Stimulated activated naive CD8-positive, alpha-beta T cell treated with anti-CD3 and anti-CD28 coated beads, Interleukin-15, Interleukin-2, amounts not matched to agents 100 ng/mL and 50 ng/mL, for 24 hours (primary cell): ENCODE measurements around the gene ZC3H18.

Experiments used
- H3K27ac Mint-ChIP-seq: one replicate; pipeline ENCODE4 v1.8.0; 2021; ENCODE audit warnings: mild to moderate bottlenecking, mixed read lengths
- H3K27me3 Mint-ChIP-seq: one replicate; pipeline ENCODE4 v1.8.0; 2021; ENCODE audit warnings: mixed read lengths
- H3K36me3 Mint-ChIP-seq: one replicate; pipeline ENCODE4 v1.8.0; 2021; ENCODE audit warnings: low read depth, mixed read lengths
- H3K4me1 Mint-ChIP-seq: one replicate; pipeline ENCODE4 v1.8.0; 2021; ENCODE audit warnings: low read depth, mixed read lengths
- H3K4me3 Mint-ChIP-seq: one replicate; pipeline ENCODE4 v1.8.0; 2021; ENCODE audit warnings: mild to moderate bottlenecking, mixed read lengths
- H3K9me3 Mint-ChIP-seq: one replicate; pipeline ENCODE4 v1.8.0; 2021; ENCODE audit warnings: mixed read lengths

ZC3H18 gene

DNA sequence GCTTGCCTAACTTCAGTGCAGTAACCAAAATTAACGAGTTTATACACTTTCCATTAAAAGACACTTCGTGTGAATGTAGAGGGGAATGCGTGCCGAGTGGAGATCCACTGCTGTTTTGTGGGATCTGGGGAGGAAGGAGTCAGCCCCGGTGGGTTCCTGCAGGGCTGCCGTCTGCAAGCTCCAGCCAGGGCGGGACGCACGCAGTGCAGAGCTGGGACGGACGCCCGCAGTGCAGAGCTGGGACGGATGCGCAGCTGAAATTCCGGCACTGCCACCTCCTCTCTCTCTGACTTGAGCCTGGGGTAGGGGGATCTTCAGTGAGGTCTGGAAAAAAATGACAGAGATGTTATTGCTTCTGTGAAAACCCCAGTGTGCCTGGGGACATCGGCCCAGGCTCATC, 16.5 kb upstream of the ZC3H18 start:
- Mint-ChIP-seq H3K9me3 (peaks cover 4% of the 10 kb centered on the region), H3K27me3 (peaks cover 1% of the 10 kb centered on the region), H3K27ac (no peak overlapping the region), H3K4me1 (peaks cover 25% of the 10 kb centered on the region), H3K4me3 (no peak overlapping the region), H3K36me3 (no peaks in the 10 kb centered on the region)

DNA sequence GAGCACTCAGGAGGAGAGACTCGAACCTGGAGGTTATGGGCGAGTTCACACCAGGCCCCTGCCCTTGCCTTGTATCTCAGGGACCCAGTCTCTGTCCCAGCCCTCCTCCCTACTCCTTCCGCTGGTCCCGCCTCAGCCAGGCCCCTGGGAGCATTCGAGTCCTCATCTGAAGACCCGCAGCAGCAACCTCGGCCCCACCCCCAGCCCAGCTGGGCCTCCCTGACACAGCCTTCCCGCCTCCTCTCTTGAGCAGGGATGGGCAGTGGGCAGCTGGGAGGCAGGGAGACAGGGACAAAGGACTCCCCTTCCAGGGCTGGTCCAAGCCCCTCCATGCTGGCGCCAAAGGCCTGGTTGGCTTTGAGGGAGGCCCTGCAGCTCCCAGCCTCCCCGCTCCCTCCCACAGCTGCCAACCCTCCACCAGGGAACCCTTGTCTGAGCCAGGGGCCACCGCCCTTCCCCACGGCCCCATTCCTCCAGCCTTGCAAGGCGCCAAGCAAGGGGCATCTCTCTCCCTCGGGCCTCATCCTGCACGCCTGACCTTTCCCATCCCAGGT, 15.4 kb upstream of the ZC3H18 start:
- Mint-ChIP-seq H3K27me3 (peaks cover 4% of the 10 kb centered on the region), H3K4me3 (no peak overlapping the region), H3K36me3 (no peaks in the 10 kb centered on the region), H3K27ac (no peak overlapping the region), H3K9me3 (peaks cover 4% of the 10 kb centered on the region), H3K4me1 (peaks cover 16% of the 10 kb centered on the region)

DNA sequence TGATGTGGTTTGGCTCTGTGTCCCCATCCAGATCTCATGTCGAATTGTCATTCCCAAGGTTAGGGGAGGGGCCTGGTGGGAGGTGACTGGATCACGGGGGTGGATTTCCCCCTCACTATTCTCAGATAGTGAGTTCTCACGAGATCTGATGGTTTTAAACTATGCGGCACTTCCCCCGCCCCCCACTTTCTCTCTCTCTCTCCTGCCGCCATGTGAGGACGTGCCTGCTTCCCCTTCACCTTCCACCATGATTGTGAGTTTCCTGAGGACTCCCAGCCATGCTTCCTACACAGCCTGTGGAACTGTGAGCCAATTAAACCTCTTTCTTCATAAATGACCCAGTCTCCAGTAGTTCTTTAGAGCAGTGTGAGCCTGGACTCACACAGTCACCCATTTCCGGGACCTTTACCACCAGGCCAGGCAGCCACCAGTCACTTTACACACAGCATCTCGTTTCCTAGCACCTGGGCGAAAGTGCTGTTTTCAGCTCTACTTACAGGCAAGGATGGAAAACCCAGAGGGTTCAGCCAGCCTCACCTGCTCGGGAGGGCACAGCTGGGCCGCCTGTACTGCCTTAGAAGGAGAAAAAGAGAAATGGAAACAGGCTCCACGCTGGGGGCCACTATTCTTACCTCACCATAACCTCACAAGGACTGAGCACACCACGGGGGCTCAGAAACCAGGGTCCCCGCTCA, 13.8 kb upstream of the ZC3H18 start:
- Mint-ChIP-seq H3K27ac (no peak overlapping the region), H3K9me3 (peaks cover 4% of the 10 kb centered on the region), H3K36me3 (no peaks in the 10 kb centered on the region), H3K4me1 (peaks cover 4% of the 10 kb centered on the region), H3K27me3 (peaks cover 4% of the 10 kb centered on the region), H3K4me3 (no peak overlapping the region)

DNA sequence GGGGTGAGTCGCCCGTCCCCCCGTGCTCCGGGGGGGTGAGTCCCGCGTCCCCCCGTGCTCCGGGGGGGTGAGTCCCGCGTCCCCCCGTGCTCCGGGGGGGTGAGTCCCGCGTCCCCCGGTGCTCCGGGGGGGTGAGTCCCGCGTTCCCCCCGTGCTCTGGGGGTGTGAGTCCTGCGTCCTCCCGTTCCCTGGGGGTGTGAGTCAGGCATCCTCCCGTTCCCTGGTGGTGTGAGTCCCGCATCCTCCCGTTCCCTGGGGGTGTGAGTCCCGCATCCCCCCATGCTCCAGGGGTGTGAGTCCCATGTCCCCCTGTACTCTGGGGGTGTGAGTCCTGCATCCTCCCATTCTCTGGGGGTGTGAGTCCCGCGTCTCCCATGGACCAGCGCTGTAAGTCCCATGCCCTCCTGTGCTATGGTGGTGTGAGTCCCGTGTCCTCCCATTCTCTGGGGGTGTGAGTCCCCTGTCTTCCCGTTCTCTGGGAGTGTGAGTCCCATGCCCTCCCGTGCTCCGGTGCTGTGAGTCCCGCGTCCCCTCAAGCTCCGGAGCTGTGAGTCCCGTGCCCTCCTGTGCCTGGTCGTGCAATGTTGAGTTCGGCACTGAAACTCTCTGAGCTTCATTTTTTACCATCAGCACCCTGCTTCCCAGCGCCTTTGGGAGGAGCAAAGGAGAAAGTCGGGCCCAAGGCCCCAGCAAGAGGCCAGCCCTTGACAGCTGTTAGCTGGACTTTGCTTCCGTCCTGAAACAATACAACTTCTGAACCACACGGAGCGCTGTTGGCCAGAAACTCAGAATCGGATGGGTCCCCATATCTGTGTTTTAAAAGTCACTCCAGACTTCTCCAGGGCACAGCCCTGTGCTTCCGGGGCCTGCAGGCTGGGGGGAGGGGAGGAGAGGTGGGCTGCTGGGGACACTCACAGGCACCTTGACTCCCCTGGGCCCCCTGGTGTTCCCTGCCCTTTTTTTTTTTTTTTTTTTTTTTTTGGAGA, 11.5 kb upstream of the ZC3H18 start:
- Mint-ChIP-seq H3K4me3 (no peak overlapping the region), H3K27ac (no peak overlapping the region), H3K9me3 (peaks cover 4% of the 10 kb centered on the region), H3K36me3 (no peaks in the 10 kb centered on the region), H3K27me3 (peaks cover 4% of the 10 kb centered on the region), H3K4me1 (peaks cover 3% of the 10 kb centered on the region)

DNA sequence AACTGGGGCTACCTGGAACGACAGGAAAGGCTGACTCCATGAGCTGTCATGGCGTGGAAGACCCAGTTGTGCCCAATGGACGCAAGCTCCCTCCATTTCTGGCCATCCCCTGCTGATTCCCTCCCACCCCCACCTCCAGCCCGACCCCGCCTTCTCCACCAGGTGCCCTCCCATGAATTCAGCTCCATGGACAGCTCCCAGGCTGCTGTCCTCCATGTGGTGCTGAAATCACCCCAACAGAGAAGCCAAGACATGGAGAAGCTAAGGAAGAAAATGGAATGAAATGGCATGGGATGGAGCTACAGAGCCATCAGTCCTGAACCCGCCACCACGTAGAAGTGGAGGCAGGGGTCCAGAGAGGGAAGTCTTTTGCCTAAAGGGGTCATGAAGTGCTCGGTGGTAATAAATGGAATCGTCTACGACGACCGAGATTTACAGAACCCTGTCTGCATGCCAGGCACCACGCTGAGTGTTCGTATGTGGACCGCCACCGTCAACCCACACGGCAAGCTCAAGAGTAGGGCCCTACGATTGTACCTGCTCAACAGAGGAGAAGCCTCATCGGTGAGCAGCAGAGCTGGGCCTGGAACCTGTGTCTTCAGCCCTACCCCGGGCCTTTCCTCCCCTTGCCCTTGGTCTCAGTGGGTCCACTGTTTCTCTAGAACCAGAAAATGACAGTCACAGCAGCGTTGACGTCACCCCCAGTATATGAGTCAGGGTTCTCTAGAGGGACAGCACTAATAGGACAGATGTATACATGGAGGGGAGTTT, 9.3 kb upstream of the ZC3H18 start:
- Mint-ChIP-seq H3K4me3 (no peak overlapping the region), H3K27me3 (peaks cover 4% of the 10 kb centered on the region), H3K27ac (no peak overlapping the region), H3K4me1 (peaks cover 6% of the 10 kb centered on the region), H3K36me3 (no peaks in the 10 kb centered on the region), H3K9me3 (peaks cover 4% of the 10 kb centered on the region)

DNA sequence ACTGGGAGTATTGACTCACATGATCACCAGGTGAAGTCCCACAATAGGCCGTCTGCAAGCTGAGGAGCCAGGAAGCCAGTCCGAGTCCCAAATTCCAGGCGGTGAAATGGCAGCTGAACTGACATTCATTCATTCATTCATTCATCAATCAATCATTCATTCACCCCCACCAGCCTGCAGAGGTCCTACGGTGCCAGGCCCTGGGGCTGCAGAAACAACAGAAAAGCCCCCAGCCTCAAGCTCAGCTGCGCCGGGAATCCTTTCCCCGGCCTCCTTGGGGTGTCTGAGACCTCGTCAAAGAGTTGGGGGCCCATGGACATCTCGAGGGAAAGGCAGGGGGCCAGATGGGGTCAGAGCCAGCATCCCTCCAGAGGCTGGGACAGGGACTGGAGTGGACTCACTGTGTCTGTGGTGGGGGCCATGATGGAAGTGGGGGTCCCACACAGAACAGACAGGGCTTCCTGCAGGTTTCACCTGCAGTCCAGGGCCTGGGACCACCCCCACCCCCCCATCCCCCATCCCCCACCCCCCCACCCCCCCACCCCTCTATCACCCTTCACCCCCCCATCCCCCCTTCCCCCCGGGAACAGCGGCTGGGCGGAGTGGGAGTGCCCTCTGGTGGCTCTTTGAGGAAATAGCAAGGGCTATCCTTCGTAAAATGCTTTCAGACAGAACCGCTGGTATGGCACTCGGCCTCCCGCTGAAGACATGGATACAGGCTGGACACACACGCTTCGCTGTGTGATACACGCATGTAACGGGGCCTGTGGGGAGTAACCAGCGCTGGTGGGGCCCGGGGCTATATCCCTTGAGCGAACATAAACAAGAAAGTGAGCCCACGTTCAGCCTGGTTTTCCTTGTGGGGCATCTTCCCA, 8.5 kb upstream of the ZC3H18 start:
- Mint-ChIP-seq H3K27me3 (peaks cover 4% of the 10 kb centered on the region), H3K27ac (no peak overlapping the region), H3K36me3 (no peaks in the 10 kb centered on the region), H3K9me3 (no peaks in the 10 kb centered on the region), H3K4me1 (peaks cover 14% of the 10 kb centered on the region), H3K4me3 (no peak overlapping the region)

DNA sequence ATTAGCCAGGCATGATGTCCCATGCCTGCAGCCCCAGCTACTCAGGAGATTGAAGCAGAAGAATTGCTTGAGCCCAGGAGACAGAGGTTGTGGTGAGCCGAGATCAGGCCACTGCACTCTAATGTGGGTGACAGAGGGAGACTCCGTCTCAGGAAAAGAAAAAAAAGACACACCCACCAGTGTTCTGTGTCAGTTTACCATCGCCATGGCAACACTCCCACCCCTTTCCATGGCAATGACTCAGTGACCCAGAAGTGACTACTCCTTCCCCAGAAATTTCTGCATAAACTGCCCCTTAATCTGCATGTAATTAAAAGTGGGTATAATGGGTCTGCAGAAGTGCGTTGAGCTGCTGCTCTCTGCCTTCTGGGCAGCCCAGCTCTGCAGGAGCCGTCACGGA, 4.0 kb upstream of the ZC3H18 start:
- Mint-ChIP-seq H3K27ac (peak overlapping the region; percentile 42), H3K4me1 (peaks cover 30% of the 10 kb centered on the region), H3K4me3 (no peak overlapping the region), H3K9me3 (no peaks in the 10 kb centered on the region), H3K27me3 (no peaks in the 10 kb centered on the region), H3K36me3 (no peaks in the 10 kb centered on the region)

DNA sequence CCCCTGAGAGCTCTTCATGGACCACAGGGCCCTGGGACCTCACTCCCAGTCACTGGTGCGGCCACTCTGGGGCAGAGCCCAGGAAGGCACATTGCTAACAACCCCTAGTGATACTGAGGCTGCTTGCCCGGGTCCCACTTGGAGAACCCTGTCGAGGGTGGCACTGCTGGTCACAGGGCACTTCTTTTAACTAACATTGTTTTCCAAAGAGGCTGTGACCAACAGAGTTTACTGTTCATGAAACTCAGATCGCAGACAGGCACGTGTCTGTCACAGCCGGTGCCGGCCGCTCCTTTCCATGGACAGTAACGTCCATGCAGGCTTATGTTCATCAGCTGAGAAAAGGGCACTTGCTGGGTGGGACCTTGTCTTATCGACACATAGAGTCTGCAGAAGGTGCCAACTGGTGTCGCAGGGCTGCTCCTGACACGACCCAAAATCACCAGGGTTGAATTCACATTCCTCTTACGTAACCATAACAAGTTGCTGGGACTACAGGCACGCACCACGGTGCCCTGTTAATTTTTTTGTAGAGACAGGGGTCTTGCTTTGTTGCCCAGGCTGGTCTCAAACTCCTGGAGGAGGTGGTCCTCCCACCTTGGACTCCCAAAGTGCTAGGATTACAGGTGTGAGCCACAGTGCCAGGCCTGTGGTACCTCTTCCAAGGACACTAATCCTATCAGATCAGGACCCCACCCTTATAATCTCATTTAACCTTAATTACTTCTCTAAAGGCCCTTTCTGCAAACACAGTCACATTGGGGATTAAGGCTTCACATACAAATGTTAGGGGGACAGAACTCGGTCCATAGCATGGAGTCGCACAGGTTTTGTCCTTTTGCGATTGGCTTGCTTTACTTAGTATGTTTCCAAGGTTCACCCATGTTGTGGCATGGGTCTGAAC, 1.2 kb upstream of the ZC3H18 start:
- Mint-ChIP-seq H3K27ac (peak overlapping the region; percentile 94), H3K36me3 (peaks cover 21% of the 10 kb centered on the region), H3K4me3 (peak overlapping the region; percentile 89), H3K4me1 (peaks cover 53% of the 10 kb centered on the region), H3K9me3 (no peaks in the 10 kb centered on the region), H3K27me3 (no peaks in the 10 kb centered on the region)

DNA sequence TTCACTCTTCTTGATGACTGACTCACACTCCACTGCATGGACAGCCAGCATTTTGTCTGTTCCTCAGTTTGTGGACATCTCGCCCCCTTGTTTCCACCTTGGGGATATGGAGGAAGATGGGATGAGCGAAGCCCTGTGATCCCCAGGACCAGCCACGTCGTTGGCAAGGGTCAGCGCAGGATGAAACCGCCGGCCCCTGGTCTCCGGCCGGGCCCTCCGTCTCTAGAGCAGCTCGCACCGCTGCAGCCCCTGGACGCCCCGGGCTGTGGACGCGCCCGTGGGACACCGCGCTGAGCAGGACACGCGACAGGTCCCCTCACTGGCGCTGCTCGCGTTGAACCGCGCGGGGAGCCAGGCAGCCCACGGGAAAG, 604 bp upstream of the ZC3H18 start:
- H3K9me3 Mint-ChIP-seq: no peaks in the 10 kb centered on the region
- H3K4me1 Mint-ChIP-seq: peaks cover 53% of the 10 kb centered on the region
- peak overlapping the region; percentile 89 for H3K4me3 Mint-ChIP-seq
- no peaks in the 10 kb centered on the region for H3K27me3 Mint-ChIP-seq
- H3K36me3 Mint-ChIP-seq: peaks cover 21% of the 10 kb centered on the region
- peak overlapping the region; percentile 94 for H3K27ac Mint-ChIP-seq

DNA sequence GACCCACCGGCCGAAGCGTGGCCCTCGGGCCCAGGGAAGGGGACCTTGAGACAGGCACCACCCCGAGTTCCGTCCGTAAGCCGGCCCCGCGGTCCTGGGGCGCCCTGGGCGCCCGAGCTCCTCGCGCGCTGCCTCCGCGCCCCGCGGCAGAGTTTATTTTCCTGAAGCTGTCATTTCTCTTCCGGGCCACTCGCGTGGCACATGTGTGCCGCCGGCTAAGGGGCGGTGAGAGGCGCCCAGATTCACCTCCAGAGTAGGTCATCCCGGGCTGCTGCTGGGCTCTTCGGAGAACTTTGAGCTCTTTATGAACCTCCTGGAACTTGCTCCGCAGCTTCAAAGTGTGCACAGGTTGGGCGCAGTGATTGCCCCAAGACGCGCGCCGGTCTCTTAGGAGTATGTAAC, 489 bp downstream of the ZC3H18 start:
- Mint-ChIP-seq H3K36me3 (peaks cover 27% of the 10 kb centered on the region), H3K9me3 (no peaks in the 10 kb centered on the region), H3K4me3 (peak overlapping the region; percentile 90), H3K27ac (peak overlapping the region; percentile 82), H3K27me3 (no peaks in the 10 kb centered on the region), H3K4me1 (peaks cover 52% of the 10 kb centered on the region)

DNA sequence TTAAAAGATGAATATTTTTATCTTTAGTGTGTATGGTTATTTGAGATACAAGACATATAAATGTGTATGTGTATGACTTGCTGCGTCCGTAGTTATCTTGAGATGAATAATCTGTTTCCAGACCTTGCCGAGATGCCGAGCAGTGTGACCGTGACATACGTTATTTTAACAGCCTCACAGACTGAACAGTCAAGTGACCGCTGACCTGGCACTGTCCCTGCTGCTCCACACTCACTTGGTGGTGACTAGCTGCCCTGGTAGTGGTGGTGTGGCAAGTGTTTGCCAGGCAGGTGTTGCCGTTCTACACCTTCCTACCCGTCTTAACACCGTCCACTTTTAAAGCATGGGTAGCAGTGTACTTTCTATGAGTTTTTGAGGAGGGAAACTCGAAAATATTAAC, 5.0 kb downstream of the ZC3H18 start:
- H3K4me3 Mint-ChIP-seq: no peak overlapping the region
- no peaks in the 10 kb centered on the region for H3K9me3 Mint-ChIP-seq
- peaks cover 51% of the 10 kb centered on the region for H3K4me1 Mint-ChIP-seq
- H3K36me3 Mint-ChIP-seq: peaks cover 59% of the 10 kb centered on the region
- no peaks in the 10 kb centered on the region for H3K27me3 Mint-ChIP-seq
- no peak overlapping the region for H3K27ac Mint-ChIP-seq

DNA sequence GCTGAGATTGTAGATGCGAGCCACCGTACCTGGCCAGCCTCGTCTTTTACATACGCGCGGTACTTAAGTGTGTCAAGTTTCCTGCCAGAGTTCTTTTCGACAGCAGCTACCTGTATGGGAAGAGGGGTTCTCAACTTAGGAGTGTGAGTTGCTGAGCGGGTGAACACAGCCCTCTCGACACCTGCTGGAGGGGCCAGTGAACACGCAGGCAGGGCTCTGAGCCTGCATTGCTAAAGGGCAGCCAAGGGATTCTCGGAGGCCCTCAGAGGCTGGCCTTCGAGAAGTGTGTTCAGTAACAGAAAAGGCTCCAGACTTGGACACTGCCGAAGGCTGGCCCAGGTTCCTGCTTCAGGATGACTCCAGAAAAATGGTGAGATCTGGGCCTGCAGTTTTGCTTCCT, 6.1 kb downstream of the ZC3H18 start:
- Mint-ChIP-seq H3K27ac (no peak overlapping the region), H3K4me1 (peaks cover 46% of the 10 kb centered on the region), H3K4me3 (no peak overlapping the region), H3K27me3 (no peaks in the 10 kb centered on the region), H3K36me3 (peaks cover 70% of the 10 kb centered on the region), H3K9me3 (no peaks in the 10 kb centered on the region)

DNA sequence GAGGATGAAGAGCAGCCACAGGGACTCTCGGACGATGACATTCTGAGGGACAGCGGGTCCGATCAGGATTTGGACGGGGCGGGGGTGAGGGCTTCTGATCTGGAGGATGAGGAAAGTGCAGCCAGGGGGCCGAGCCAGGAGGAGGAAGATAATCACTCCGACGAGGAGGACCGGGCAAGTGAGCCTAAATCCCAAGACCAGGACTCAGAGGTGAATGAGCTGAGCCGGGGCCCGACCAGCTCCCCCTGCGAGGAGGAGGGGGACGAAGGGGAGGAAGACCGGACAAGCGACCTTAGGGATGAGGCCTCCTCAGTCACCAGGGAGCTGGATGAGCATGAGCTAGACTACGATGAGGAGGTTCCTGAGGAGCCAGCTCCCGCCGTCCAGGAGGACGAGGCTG, 7.0 kb downstream of the ZC3H18 start:
- Mint-ChIP-seq H3K36me3 (peaks cover 67% of the 10 kb centered on the region), H3K4me3 (no peak overlapping the region), H3K27ac (peak overlapping the region; percentile 47), H3K27me3 (no peaks in the 10 kb centered on the region), H3K9me3 (no peaks in the 10 kb centered on the region), H3K4me1 (peaks cover 42% of the 10 kb centered on the region)
